Measurements from ENCODE around the gene ACADSB.

GRCh38 chr10:123092635-123093414, 84.0 kb downstream of the ACADSB start:
- TF ChIP-seq CTCF (conservative IDR thresholded peaks at IDR 0.05) (no peak), EZH2 (IDR thresholded peaks at IDR 0.05; ENCODE audit: low read depth) (no peak)
